Measurements from ENCODE around the gene VPS13A.

Gene VPS13A

DNA sequence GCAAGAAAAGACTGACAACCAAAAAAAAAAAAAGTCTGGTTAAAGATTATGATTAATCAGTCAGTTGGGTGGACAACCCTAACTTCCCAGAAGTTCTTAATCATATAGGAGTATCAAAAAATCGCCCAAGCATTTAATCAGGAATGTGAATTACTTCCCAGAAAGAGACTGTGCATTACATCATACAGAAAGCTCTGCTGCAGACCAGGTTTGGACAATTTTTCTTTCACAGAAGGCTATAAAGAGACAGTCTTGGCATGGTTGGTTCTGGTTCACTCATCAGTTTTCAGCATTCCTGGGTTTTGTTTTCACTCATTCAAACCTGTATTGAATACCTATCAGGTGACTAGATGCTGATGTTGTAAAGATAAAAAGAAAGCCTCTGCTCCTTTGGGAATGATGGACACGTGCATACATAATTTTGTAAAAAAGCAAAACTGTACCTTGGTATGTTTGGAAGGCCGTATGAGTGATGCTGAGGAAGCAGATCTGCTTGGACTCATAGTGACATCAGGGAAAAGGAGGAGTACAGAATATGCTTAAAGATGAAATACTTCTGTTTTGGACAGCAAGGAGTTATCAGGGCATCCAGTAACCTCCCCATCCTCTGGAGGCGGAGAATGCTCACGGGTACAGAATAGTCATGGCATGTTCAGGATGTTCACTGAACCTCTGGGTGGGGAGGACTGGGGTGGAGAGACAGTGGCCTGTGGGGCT is 292.3 kb downstream of the VPS13A start:
- DNase-seq, result no peak

Measured in activated CD4-positive, CD25-positive, alpha-beta regulatory T cell treated with anti-CD3 and anti-CD28 coated beads, Interleukin-2, amount 50 U/mL, for 72 hours (primary cell).